SK-N-MC (cell line): Measurements from ENCODE around the gene DCLK1.

Experiments used
- EZH2 ChIP-seq: fragments of 200-600 bp; sonication (generic); IDR thresholded peaks from one replicate; pipeline ENCODE4 v1.6.1; 2017; ENCODE audit warnings: antibody characterized with exemption
- FOXP2 ChIP-seq: optimal IDR thresholded peaks from 2 replicates; pipeline ENCODE3; 2011; ENCODE audit warnings: mild to moderate bottlenecking, moderate library complexity; ENCODE audit not compliant: insufficient read depth; ENCODE audit errors: extremely low read length, control extremely low read depth
- POLR2AphosphoS5 ChIP-seq: IDR thresholded peaks from 2 replicates; pipeline ENCODE4 v1.6.1; 2012; ENCODE audit warnings: mild to moderate bottlenecking, low read depth, low read length, borderline replicate concordance

DNA sequence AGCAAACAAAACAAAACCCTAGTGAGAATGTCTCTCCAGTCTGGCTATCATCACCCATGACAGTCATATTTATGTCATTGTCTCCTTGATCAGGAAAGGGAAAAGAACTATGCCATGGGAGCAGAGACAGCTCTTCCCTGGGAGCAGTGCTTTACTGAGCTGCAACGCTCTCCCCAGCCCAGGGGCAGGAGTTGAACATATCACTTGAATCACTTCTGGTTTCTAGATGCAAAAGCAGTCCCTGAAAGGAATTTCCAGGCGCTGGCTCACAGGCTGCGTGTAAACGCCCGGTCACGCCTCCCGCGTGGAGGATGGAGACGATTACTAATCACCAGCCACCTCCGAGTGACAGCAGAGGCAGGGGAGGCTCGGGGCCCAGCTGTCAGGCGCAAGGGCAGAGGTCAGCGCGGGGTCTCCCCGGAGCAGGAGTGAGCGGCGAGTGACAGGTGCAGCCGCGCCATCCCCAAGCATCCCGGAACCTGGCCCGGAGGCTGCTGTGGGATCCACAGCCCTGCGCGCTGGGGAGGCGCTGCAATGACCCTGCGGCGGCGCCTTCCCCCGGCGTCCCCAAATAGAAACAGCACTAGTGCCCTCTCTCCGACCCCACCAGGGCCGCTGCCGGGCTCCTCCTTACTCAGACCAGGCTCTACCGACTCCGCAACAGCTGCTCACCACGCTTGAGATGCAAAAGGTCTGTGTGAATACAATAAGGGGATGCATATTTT, 23.5 kb upstream of the DCLK1 start:
- no peak for TF ChIP-seq POLR2AphosphoS5
- TF ChIP-seq EZH2 = no peak
- TF ChIP-seq FOXP2 = no peak
